B cell (primary cell): ENCODE measurements around the gene WTAP. TPM values are rescaled to one million over a fixed set of nuclear protein-coding genes. Genes with fewer than 3 reads are reported as not detected.
"Not testable (repeated sequence)": the region's sequence is repeated elsewhere in the genome, so short reads cannot be mapped to it uniquely, and the experiment has no call there.

Experiments
- ATAC-seq: fragments of 200-7000 bp; cut with Tn5 transposase; one replicate; pipeline ENCODE4 v1.10.0; 2021; ENCODE audit warnings: low read depth, mild to moderate bottlenecking, moderate number of reproducible peaks, moderate library complexity
- CTCF ChIA-PET: fragments of 350-600 bp; sonication (Branson Sonifier 250); formaldehyde crosslinking; loops from one replicate; lab custom pipeline; 2021; ENCODE audit warnings: antibody characterized with exemption, inconsistent platforms; lab: Charles Lee
- POLR2A ChIA-PET: fragments of 350-600 bp; sonication (Branson Sonifier 250); formaldehyde crosslinking; loops from one replicate; lab custom pipeline; 2021; ENCODE audit warnings: antibody characterized with exemption; lab: Charles Lee
- DNase-seq: peaks from one replicate; pipeline ENCODE4 v3.0.0; 2013
- H2AFZ ChIP-seq: 2 replicates; pipeline ENCODE4 v1.6.1; 2012; ENCODE audit warnings: mild to moderate bottlenecking, low read depth, low read length; ENCODE audit not compliant: insufficient read depth, poor library complexity, severe bottlenecking
- H3K27ac ChIP-seq, 2 donors: 1 replicate in 1 of 2; 2 replicates in 1 of 2; pipeline ENCODE4 v1.5.1; 2012 to 2013; ENCODE audit warnings: low read length in 2 of 2, mild to moderate bottlenecking in 2 of 2, moderate library complexity in 1 of 2
- H3K27me3 ChIP-seq, 4 experiments: fragments of 200-600 bp in 1 of 4; sonication (generic) in 1 of 4; replicated peaks in 1 of 4; 1 replicate in 2 of 4; 2 replicates in 2 of 4; pipeline versions ENCODE4 v1.6.1 to v1.7.0; 2013 to 2016; ENCODE audit warnings: low read length in 3 of 4, mild to moderate bottlenecking in 2 of 4, mixed read lengths in 1 of 4, moderate library complexity in 1 of 4; ENCODE audit not compliant: insufficient read depth in 4 of 4, control insufficient read depth in 3 of 4; ENCODE audit errors: control extremely low read depth in 1 of 4
- H3K36me3 ChIP-seq, 2 experiments: replicated peaks in 1 of 2; 1 replicate in 1 of 2; 2 replicates in 1 of 2; pipeline versions ENCODE4 v1.6.1 to v1.7.1; 2013; ENCODE audit warnings: low read length in 1 of 2; ENCODE audit not compliant: insufficient read depth in 2 of 2, control insufficient read depth in 1 of 2; ENCODE audit errors: control extremely low read depth in 1 of 2, extremely low read depth in 1 of 2
- H3K4me1 ChIP-seq, 2 donors: fragments of 200-600 bp in 1 of 2; sonication (generic) in 1 of 2; 1 replicate in 1 of 2; 2 replicates in 1 of 2; pipeline versions ENCODE4 v1.5.1 to v1.6.1; 2013 to 2017; ENCODE audit warnings: low read length in 2 of 2; ENCODE audit not compliant: control insufficient read depth in 2 of 2, insufficient read depth in 2 of 2
- H3K4me2 ChIP-seq: replicated peaks from 2 replicates; pipeline ENCODE3; 2012; ENCODE audit warnings: mild to moderate bottlenecking, low read depth, low read length; ENCODE audit not compliant: poor library complexity, severe bottlenecking
- H3K4me3 ChIP-seq, 5 experiments: fragments of 200-600 bp in 1 of 5; sonication (generic) in 1 of 5; 1 replicate in 3 of 5; 2 replicates in 2 of 5; pipeline versions ENCODE4 v1.5.1 to v1.7.0; 2011 to 2016; ENCODE audit warnings: low read length in 4 of 5, mild to moderate bottlenecking in 4 of 5, low read depth in 2 of 5, control low read depth in 1 of 5, moderate library complexity in 1 of 5; ENCODE audit not compliant: insufficient read depth in 1 of 5; ENCODE audit errors: control extremely low read depth in 1 of 5, extremely low read depth in 1 of 5
- H3K79me2 ChIP-seq: fragments of 200-600 bp; sonication (generic); one replicate; pipeline ENCODE4 v1.6.0; 2016; ENCODE audit warnings: low read length; ENCODE audit not compliant: control insufficient read depth, insufficient read depth
- H3K9ac ChIP-seq: fragments of 200-600 bp; sonication (generic); 2 replicates; pipeline ENCODE4 v1.6.1; 2017; ENCODE audit warnings: mild to moderate bottlenecking, low read length, moderate library complexity
- H3K9me3 ChIP-seq, 3 donors: one replicate each; pipeline versions ENCODE4 v1.6.1 to v1.7.1; 2013; ENCODE audit warnings: low read length in 2 of 3; ENCODE audit not compliant: control insufficient read depth in 2 of 3, insufficient read depth in 1 of 3; ENCODE audit errors: control extremely low read depth in 1 of 3
- H4K20me1 ChIP-seq: 2 replicates; pipeline ENCODE4 v1.6.0; 2012; ENCODE audit warnings: mild to moderate bottlenecking, low read length; ENCODE audit not compliant: insufficient read depth, control insufficient read depth, poor library complexity, severe bottlenecking
- H3K27ac Mint-ChIP-seq: one replicate; pipeline ENCODE4 v1.8.0; 2021; ENCODE audit warnings: mixed read lengths
- H3K27me3 Mint-ChIP-seq: one replicate; pipeline ENCODE4 v1.8.0; 2021; ENCODE audit warnings: mixed read lengths
- H3K4me1 Mint-ChIP-seq: one replicate; pipeline ENCODE4 v1.8.0; 2021; ENCODE audit warnings: mixed read lengths
- H3K4me3 Mint-ChIP-seq: one replicate; pipeline ENCODE4 v1.8.0; 2021; ENCODE audit warnings: mixed read lengths
- H3K9me3 Mint-ChIP-seq: one replicate; pipeline ENCODE4 v1.8.0; 2022; ENCODE audit warnings: mixed read lengths; ENCODE audit not compliant: insufficient read depth
- EZH2 ChIP-seq: IDR thresholded peaks from 2 replicates; pipeline ENCODE4 v1.6.1; 2012; ENCODE audit warnings: borderline replicate concordance, low read depth, mild to moderate bottlenecking, moderate library complexity, low read length; ENCODE audit not compliant: insufficient read depth, poor library complexity, severe bottlenecking
- WGBS: methylation state at CpG from one replicate; pipeline ENCODE4 v1.1.5; 2013; ENCODE audit warnings: missing lambda C conversion rate; ENCODE audit not compliant: insufficient coverage; 5-methylcytosine and 5-hydroxymethylcytosine counted together
- intact Hi-C: fragments of 100-400 bp; cut with micrococcal nuclease; formaldehyde crosslinking; loops from one replicate; pipeline ENCODE4 v1.10.0; 2022
- polyA plus RNA-seq: library from polyadenylated mRNA; depleted of rRNA; stranded (reverse); fragments of >200 nt; gene quantifications from 2 replicates; pipeline ENCODE4 v1.2.3, GENCODE V29; 2012
- total RNA-seq, 2 donors: library from RNA; stranded (reverse); fragments of 120-200 nt in 1 of 2; gene quantifications; 1 replicate in 1 of 2; 2 replicates in 1 of 2; pipeline versions ENCODE4 v1.2.3 to v1.2.4, GENCODE V29; 2013 to 2022

Gene WTAP
- total and polyA plus RNA-seq, 2 donors (not counting 1 experiment from before 2014, with no cell fraction given) = 34.2 to 165 TPM

- Mint-ChIP-seq H3K9me3 (no peaks in the 10 kb centered on the region), H3K27ac (no peak overlapping the region), H3K4me1 (peaks cover 27% of the 10 kb centered on the region), H3K4me3 (no peak overlapping the region), H3K27me3 (no peaks in the 10 kb centered on the region)
- H3K9me3 ChIP-seq = no peaks in the 10 kb centered on the region
- WGBS = 95% methylated on average over 2 of the region's 4 CpGs
- no peak for TF ChIP-seq EZH2
- ATAC-seq (no peak), DNase-seq (no peak)
- H4K20me1 ChIP-seq = peaks cover 4% of the 10 kb centered on the region
- H3K4me3 ChIP-seq = no peak overlapping the region
- H3K27ac ChIP-seq = peak overlapping the region in 1 of 2 donors; percentile 16
- no peak overlapping the region for H3K9ac ChIP-seq
- peaks cover 0 to 8% of the 10 kb centered on the region in 2 experiments for H3K36me3 ChIP-seq
- intact Hi-C loops = loop anchor here (5.0 kb wide), 1 partner anchor 733 kb away; no protein-coding TSS in a partner anchor
- no peaks in the 10 kb centered on the region for H3K27me3 ChIP-seq
- ChIA-PET POLR2A (interaction anchor here (0.6 kb wide), 1 partner anchor 14 kb away, joined by 3 read pairs; no protein-coding TSS in a partner anchor), CTCF (interaction anchor here (0.8 to 1.9 kb wide), 2 partner anchors 32 to 66 kb away, joined by 4 read pairs; no protein-coding TSS in a partner anchor)
- no peak overlapping the region for H2AFZ ChIP-seq
- H3K4me1 ChIP-seq = peaks cover 21 to 23% of the 10 kb centered on the region in 2 donors
- H3K4me2 ChIP-seq = no peak overlapping the region
- H3K79me2 ChIP-seq = peaks cover 78% of the 10 kb centered on the region
Observed at GRCh38 chr6:159724778-159725177, 2.5 kb upstream of the WTAP start.

GRCh38 chr6:159725208-159725607 is 2.1 kb upstream of the WTAP start:
- H2AFZ ChIP-seq, H3K9ac ChIP-seq, H3K4me3 Mint-ChIP-seq, intact Hi-C loops, H3K36me3 ChIP-seq, H3K4me2 ChIP-seq, H3K4me3 ChIP-seq, H3K9me3 ChIP-seq, H3K27me3 ChIP-seq, H3K27me3 Mint-ChIP-seq, H3K27ac Mint-ChIP-seq, ATAC-seq, H3K9me3 Mint-ChIP-seq, H4K20me1 ChIP-seq, DNase-seq: not testable (repeated sequence)
- Histone ChIP-seq H3K79me2 (peaks cover 81% of the 10 kb centered on the region), H3K27ac (peak overlapping the region in 1 of 2 donors; percentile 16), H3K4me1 (peaks cover 25 to 27% of the 10 kb centered on the region in 2 donors)
- peaks cover 29% of the 10 kb centered on the region for H3K4me1 Mint-ChIP-seq
- ChIA-PET CTCF (interaction anchor here (1.4 to 1.9 kb wide), 2 partner anchors 29 to 66 kb away, joined by 4 read pairs; no protein-coding TSS in a partner anchor), POLR2A (interaction anchor here (4.7 kb wide), 1 partner anchor 30 kb away, joined by 58 read pairs; the partner anchor contains the start of gene SOD2)
- WGBS = 96% methylated on average over 3 of the region's 3 CpGs
